MCF 10A (cell line): ENCODE results near the gene GOLGA6C. TPM values are rescaled to one million over a fixed set of nuclear protein-coding genes. Genes with fewer than 3 reads are reported as not detected.
"Not testable (repeated sequence)": the region's sequence is repeated elsewhere in the genome, so short reads cannot be mapped to it uniquely, and the experiment has no call there.

Source experiments
- BruUV-seq: library from RNA; stranded (reverse); fragments of 400-500 nt; replicated peaks from 2 replicates; lab custom pipeline; 2021; lab: Mats Ljungman, UMichigan
- CTCF ChIA-PET: fragments of 300-600 bp; sonication (Branson Sonifier 250); formaldehyde crosslinking; extraction: SDS; loops from one replicate; lab custom pipeline; 2021; ENCODE audit warnings: antibody characterized with exemption, inconsistent platforms; lab: Yijun Ruan, JAX
- POLR2A ChIA-PET: fragments of 300-600, 350-650 bp; sonication (Branson Sonifier 250); formaldehyde crosslinking; extraction: SDS; loops from one replicate; lab custom pipeline; 2020; ENCODE audit warnings: antibody characterized with exemption, inconsistent platforms; lab: Yijun Ruan, JAX
- DNase-seq: peaks from one replicate; pipeline ENCODE4 v3.0.0-alpha.2; 2018; ENCODE audit not compliant: unreplicated experiment
- H3K27ac Mint-ChIP-seq: one replicate; pipeline ENCODE4 v1.8.0; 2022; ENCODE audit warnings: mild to moderate bottlenecking, low read depth, mixed read lengths; ENCODE audit not compliant: unreplicated experiment
- H3K27me3 Mint-ChIP-seq: one replicate; pipeline ENCODE4 v1.8.0; 2022; ENCODE audit warnings: mixed read lengths; ENCODE audit not compliant: insufficient read depth, unreplicated experiment
- H3K36me3 Mint-ChIP-seq: one replicate; pipeline ENCODE4 v1.8.0; 2022; ENCODE audit warnings: mild to moderate bottlenecking, moderate library complexity, mixed read lengths; ENCODE audit not compliant: insufficient read depth, unreplicated experiment
- H3K4me1 Mint-ChIP-seq: one replicate; pipeline ENCODE4 v1.8.0; 2022; ENCODE audit warnings: mixed read lengths; ENCODE audit not compliant: insufficient read depth, unreplicated experiment
- H3K4me3 Mint-ChIP-seq: one replicate; pipeline ENCODE4 v1.8.0; 2022; ENCODE audit warnings: mild to moderate bottlenecking, moderate library complexity, mixed read lengths; ENCODE audit not compliant: unreplicated experiment
- H3K9me3 Mint-ChIP-seq: one replicate; pipeline ENCODE4 v1.8.0; 2022; ENCODE audit warnings: mixed read lengths; ENCODE audit not compliant: unreplicated experiment
- CTCF ChIP-seq: fragments of 200-600 bp; IDR thresholded peaks from one replicate; pipeline ENCODE4 v1.8.0; 2022; ENCODE audit warnings: antibody characterized with exemption, mild to moderate bottlenecking; ENCODE audit not compliant: unreplicated experiment
- intact Hi-C: fragments of 100-400 bp; cut with micrococcal nuclease; formaldehyde crosslinking; loops from 2 replicates; pipeline ENCODE4 v1.14.1; 2022
- total RNA-seq: library from RNA; stranded (reverse); gene quantifications from 2 replicates; pipeline ENCODE4 v1.2.3, GENCODE V29; 2022

The GOLGA6C gene
- total RNA-seq, 1 experiment from 2014 or later, result not detected

DNA sequence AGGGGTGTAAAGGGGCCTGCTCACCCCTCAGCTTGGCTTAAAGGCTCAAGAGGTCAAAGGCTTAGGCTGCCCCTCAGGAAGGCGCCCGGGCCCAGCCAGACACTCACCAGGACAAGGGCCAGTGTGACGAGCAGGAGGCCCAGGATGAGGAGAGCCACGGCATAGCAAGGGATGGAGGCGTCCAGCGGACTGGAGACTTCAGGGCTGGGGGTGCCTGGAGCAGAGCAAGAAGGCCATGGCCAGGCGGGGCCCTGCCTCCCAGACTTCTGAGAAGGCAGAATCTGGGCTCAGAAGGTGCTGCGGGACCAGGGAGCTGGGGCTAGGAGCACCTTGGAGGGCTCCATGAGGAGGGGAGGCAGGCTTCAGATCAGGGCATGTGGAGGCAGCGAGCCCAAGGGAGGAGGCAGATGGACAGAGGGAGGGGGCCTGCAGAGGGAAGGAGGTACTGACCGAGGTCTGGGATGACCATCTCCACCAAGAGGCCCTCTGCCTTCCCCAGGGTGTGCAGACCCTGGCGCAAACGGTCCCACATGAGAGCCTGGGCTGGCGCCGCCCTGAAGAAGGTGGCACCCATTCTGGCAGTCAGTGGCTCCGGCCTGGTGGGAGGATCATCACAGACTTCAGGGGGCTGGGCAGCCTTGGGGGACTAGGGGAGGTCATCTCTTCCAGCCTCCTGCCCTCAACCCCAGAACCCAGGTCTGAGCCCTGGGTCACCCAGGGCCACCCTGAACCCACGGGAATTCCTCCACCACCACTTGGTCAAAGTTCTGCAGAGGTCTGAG, 32.0 kb upstream of the GOLGA6C start:
- H3K27ac Mint-ChIP-seq, result no peak overlapping the region
- no peaks in the 10 kb centered on the region for H3K4me1 Mint-ChIP-seq
- ChIA-PET CTCF (no interaction called here), POLR2A (interaction anchor here (0.6 kb wide), 1 partner anchor 12 kb away, joined by 3 read pairs; no protein-coding TSS in a partner anchor)
- DNase-seq, result no peak
- peaks cover 36% of the 10 kb centered on the region for H3K27me3 Mint-ChIP-seq
- no peak for TF ChIP-seq CTCF
- H3K36me3 Mint-ChIP-seq, result no peaks in the 10 kb centered on the region
- H3K9me3 Mint-ChIP-seq, result no peaks in the 10 kb centered on the region
- no peak overlapping the region for H3K4me3 Mint-ChIP-seq
- BruUV-seq, result no TSS peak
- intact Hi-C loops, result no loop called here

DNA sequence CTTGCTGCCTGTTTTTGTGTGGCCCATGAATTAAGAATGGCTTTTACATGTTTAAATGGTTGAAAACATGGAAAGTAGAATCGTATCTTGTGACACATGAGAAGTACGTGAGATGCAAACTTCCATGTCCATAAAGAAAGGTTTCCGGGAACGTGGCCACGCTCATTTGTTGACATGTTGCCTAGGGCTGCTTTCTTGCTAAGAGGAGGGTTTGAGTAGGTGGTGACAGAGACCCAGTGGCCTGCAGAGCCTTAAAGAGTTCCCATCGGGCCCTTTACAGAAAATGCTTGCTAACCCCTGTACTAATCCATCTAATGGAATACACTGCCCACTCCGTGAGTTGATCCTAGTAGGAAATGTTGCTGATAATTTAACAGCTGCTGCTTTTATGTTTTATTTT, 31.0 kb upstream of the GOLGA6C start:
- H3K27ac Mint-ChIP-seq, DNase-seq, H3K4me3 Mint-ChIP-seq, H3K4me1 Mint-ChIP-seq, H3K9me3 Mint-ChIP-seq, H3K36me3 Mint-ChIP-seq, intact Hi-C loops, CTCF ChIA-PET, BruUV-seq: not testable (repeated sequence)
- H3K27me3 Mint-ChIP-seq, result peaks cover 46% of the 10 kb centered on the region
- POLR2A ChIA-PET, result interaction anchor here (0.6 kb wide), 1 partner anchor 11 kb away, joined by 3 read pairs; no protein-coding TSS in a partner anchor

GRCh38 chr15:75227663-75228280, 30.4 kb upstream of the GOLGA6C start:
- no peak overlapping the region for H3K4me3 Mint-ChIP-seq
- ChIA-PET CTCF (no interaction called here), POLR2A (no interaction called here)
- H3K9me3 Mint-ChIP-seq, result no peaks in the 10 kb centered on the region
- no peaks in the 10 kb centered on the region for H3K36me3 Mint-ChIP-seq
- peaks cover 52% of the 10 kb centered on the region for H3K27me3 Mint-ChIP-seq
- no TSS peak for BruUV-seq
- no peaks in the 10 kb centered on the region for H3K4me1 Mint-ChIP-seq
- no peak overlapping the region for H3K27ac Mint-ChIP-seq
- intact Hi-C loops, result no loop called here
- DNase-seq, result no peak
- no peak for TF ChIP-seq CTCF

DNA sequence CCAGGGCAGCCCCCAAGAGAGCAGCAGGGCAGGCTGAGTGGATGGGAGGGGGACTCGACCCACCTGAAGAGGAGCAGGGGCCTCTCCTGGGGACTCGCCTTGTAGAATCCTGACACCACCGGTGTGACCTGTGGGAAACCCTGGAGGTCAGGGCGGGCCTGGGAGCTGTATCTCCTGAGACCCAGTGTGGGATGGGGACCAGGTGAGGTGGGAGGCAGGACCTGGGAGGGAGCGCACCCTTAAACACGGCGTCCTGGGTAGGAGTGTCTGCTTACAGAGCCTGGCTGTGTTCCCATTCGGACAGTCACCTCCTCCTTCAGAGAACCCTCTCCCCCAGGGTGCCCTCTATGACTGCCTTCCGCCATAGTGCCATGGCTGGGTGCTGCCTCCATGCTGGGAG, 29.3 kb upstream of the GOLGA6C start:
- Mint-ChIP-seq H3K36me3 (no peaks in the 10 kb centered on the region), H3K27me3 (peaks cover 58% of the 10 kb centered on the region), H3K4me1 (no peaks in the 10 kb centered on the region), H3K27ac (no peak overlapping the region), H3K9me3 (no peaks in the 10 kb centered on the region), H3K4me3 (no peak overlapping the region)
- intact Hi-C loops, result no loop called here
- no TSS peak for BruUV-seq
- ChIA-PET POLR2A (no interaction called here), CTCF (interaction anchor here (0.5 kb wide), 1 partner anchor 795 kb away, joined by 4 read pairs; no protein-coding TSS in a partner anchor)
- TF ChIP-seq CTCF, result no peak
- DNase-seq, result no peak
